Measurements from ENCODE around the gene ACVR2A. TPM values are rescaled to one million over a fixed set of nuclear protein-coding genes. Genes with fewer than 3 reads are reported as not detected.

The ACVR2A gene
- total and polyA plus RNA-seq, 9 of the 15 experiments (the other 6 are each of a cell fraction or from before 2014, with no cell fraction given), result 1.2 to 3.9 (median 2.4) TPM

DNA sequence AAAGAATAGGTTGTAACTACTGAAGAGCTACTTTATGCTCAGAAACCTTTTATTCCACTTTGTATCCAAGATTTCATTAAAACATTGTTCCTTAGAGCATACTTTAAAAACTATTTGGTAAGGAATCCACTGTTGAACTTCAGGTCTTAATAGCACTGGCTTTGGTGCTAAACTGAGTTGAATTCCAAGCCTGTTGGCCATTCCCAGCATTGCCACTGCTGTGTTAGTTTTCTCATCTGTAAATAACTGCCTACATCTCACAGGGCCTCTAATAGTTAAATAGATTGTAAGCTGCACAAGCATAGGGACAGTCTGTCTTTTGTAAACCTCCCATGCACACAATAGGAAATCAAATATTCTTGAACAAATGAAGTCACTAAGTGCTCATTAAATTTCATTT is 89.1 kb downstream of the ACVR2A start (continued):
- no peak for TF ChIP-seq KLF10 (CRISPR knock-in tag; IDR thresholded peaks at IDR 0.05)
- TF ChIP-seq, protein P1, sequence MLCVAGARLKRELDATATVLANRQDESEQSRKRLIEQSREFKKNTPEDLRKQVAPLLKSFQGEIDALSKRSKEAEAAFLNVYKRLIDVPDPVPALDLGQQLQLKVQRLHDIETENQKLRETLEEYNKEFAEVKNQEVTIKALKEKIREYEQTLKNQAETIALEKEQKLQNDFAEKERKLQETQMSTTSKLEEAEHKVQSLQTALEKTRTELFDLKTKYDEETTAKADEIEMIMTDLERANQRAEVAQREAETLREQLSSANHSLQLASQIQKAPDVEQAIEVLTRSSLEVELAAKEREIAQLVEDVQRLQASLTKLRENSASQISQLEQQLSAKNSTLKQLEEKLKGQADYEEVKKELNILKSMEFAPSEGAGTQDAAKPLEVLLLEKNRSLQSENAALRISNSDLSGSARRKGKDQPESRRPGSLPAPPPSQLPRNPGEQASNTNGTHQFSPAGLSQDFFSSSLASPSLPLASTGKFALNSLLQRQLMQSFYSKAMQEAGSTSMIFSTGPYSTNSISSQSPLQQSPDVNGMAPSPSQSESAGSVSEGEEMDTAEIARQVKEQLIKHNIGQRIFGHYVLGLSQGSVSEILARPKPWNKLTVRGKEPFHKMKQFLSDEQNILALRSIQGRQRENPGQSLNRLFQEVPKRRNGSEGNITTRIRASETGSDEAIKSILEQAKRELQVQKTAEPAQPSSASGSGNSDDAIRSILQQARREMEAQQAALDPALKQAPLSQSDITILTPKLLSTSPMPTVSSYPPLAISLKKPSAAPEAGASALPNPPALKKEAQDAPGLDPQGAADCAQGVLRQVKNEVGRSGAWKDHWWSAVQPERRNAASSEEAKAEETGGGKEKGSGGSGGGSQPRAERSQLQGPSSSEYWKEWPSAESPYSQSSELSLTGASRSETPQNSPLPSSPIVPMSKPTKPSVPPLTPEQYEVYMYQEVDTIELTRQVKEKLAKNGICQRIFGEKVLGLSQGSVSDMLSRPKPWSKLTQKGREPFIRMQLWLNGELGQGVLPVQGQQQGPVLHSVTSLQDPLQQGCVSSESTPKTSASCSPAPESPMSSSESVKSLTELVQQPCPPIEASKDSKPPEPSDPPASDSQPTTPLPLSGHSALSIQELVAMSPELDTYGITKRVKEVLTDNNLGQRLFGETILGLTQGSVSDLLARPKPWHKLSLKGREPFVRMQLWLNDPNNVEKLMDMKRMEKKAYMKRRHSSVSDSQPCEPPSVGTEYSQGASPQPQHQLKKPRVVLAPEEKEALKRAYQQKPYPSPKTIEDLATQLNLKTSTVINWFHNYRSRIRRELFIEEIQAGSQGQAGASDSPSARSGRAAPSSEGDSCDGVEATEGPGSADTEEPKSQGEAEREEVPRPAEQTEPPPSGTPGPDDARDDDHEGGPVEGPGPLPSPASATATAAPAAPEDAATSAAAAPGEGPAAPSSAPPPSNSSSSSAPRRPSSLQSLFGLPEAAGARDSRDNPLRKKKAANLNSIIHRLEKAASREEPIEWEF (CRISPR knock-in tag; IDR thresholded peaks at IDR 0.05), result no peak
- TF ChIP-seq ZNF830 (CRISPR knock-in tag; IDR thresholded peaks at IDR 0.05), result no peak

DNA sequence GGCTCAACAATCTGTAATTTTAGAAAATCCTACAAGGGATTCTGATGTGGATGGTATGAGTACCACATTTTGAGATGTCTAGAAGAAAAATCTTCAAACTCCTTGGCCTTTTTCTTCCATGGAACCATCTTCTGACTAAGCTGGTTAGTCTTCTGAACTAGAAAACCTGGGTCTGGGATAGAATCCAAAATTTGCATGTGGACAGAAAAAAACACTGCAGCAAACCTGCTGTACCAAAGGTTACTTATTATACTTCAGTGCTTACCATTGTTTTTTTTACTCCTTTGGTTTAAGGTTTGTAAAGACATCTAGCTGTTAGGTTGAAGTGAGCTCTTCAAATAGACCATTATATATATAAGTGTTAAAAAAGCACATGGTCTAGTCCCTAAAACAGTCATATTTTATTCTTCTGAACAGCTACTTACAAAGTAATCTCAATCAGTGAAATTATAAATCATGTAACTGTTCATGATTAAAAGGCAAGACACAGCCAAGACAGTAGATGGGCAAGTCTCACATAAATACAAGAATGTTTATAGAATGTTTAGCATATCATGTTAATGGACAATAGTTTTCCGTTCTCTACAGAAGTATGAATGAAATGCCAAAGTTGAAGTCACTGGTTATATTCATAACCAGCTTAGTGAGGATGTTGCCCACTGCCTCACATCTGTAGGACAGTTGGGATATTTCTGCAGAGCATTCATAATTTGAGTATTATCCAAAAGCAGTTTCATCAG is 90.2 kb downstream of the ACVR2A start:
- in situ Hi-C loops (cut with MboI), result loop anchor here (10.0 to 25.0 kb wide), 2 partner anchors 580 to 1052 kb away; no protein-coding TSS in a partner anchor
- Histone ChIP-seq H4K20me1 (replicated peaks; ENCODE audit: control insufficient read depth, insufficient read depth, low read length) (no peaks in the 10 kb centered on the region), H3K27ac (ENCODE audit: extremely low read depth, low read depth, low read length) (no peak overlapping the region), H3K36me3 (ENCODE audit: control insufficient read depth, insufficient read depth, low read length) (peaks cover 50% of the 10 kb centered on the region), H3K9ac (ENCODE audit: insufficient read depth in 1 of 2, low read depth in 2 of 2, low read length in 2 of 2) (no peak overlapping the region), H3K4me1 (replicated peaks in 1 of 2; ENCODE audit: control insufficient read depth in 2 of 2, insufficient read depth in 2 of 2, low read length in 2 of 2) (no peaks in the 10 kb centered on the region), H2AFZ (ENCODE audit: low read depth, low read length) (no peak overlapping the region), H3K4me2 (ENCODE audit: insufficient read depth, low read length) (no peak overlapping the region), H3K9me3 (replicated peaks; ENCODE audit: control insufficient read depth, insufficient read depth, low read depth, low read length) (no peaks in the 10 kb centered on the region), H3K9me1 (ENCODE audit: control insufficient read depth, insufficient read depth, low read length) (no peaks in the 10 kb centered on the region), H3K79me2 (ENCODE audit: control insufficient read depth, insufficient read depth, low read length) (no peaks in the 10 kb centered on the region), H3K27me3 (ENCODE audit: control insufficient read depth in 2 of 2, insufficient read depth in 2 of 2, low read length in 2 of 2) (no peaks in the 10 kb centered on the region), H3K4me3 (no peak overlapping the region)
- intact Hi-C loops (cut with micrococcal nuclease), result loop anchor here (5.0 kb wide), 1 partner anchor 267 kb away; no protein-coding TSS in a partner anchor
- ATAC-seq, result no peak
- 100% methylated on average over 1 of the region's 1 CpG for WGBS (ENCODE audit: insufficient coverage, low coverage, missing lambda C conversion rate)
- no peak for DNase-seq (ENCODE audit: extremely low read depth in 1 of 4, low spot score in 3 of 4)
- POLR2A ChIA-PET, result no interaction called here
- CTCF ChIA-PET (ENCODE audit: low intra/inter-chr PET ratio), result no interaction called here
- no TSS peak for BruUV-seq (replicated peaks)
- FAIRE-seq, result no peak
- TF ChIP-seq EZH2 (IDR thresholded peaks at IDR 0.05; ENCODE audit: borderline replicate concordance, low read depth, low read length), result no peak
- TF ChIP-seq, protein P2, sequence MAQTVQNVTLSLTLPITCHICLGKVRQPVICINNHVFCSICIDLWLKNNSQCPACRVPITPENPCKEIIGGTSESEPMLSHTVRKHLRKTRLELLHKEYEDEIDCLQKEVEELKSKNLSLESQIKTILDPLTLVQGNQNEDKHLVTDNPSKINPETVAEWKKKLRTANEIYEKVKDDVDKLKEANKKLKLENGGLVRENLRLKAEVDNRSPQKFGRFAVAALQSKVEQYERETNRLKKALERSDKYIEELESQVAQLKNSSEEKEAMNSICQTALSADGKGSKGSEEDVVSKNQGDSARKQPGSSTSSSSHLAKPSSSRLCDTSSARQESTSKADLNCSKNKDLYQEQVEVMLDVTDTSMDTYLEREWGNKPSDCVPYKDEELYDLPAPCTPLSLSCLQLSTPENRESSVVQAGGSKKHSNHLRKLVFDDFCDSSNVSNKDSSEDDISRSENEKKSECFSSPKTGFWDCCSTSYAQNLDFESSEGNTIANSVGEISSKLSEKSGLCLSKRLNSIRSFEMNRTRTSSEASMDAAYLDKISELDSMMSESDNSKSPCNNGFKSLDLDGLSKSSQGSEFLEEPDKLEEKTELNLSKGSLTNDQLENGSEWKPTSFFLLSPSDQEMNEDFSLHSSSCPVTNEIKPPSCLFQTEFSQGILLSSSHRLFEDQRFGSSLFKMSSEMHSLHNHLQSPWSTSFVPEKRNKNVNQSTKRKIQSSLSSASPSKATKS (CRISPR knock-in tag; IDR thresholded peaks at IDR 0.05), result no peak
- no peak for TF ChIP-seq DPF2 (IDR thresholded peaks at IDR 0.05)
- TF ChIP-seq BCOR (IDR thresholded peaks at IDR 0.05), result no peak
- no peak for TF ChIP-seq RCOR1 (IDR thresholded peaks at IDR 0.05; ENCODE audit: borderline replicate concordance in 1 of 2, low read depth in 2 of 2, low read length in 2 of 2)
- no peak for TF ChIP-seq CAMTA2 (CRISPR knock-in tag; conservative IDR thresholded peaks at IDR 0.05)
- no peak for TF ChIP-seq ATF7 (IDR thresholded peaks at IDR 0.05)
- no peak for TF ChIP-seq ZNF445 (CRISPR knock-in tag; IDR thresholded peaks at IDR 0.05; ENCODE audit: low read depth)
- TF ChIP-seq ZNF696 (CRISPR knock-in tag; conservative IDR thresholded peaks at IDR 0.05), result no peak
